IMR-90 (cell line): ENCODE data around the gene DUXB.

Experiments used
- CHD1 ChIP-seq: IDR thresholded peaks from 2 replicates; pipeline ENCODE4 v1.6.1; 2012; ENCODE audit warnings: low read depth, low read length, improper control_type of control experiment
- CTCF ChIP-seq: conservative IDR thresholded peaks from 2 replicates; pipeline ENCODE4 v1.5.1; 2012; ENCODE audit warnings: mild to moderate bottlenecking, low read depth, low read length, improper control_type of control experiment
- MAZ ChIP-seq: IDR thresholded peaks from 2 replicates; pipeline ENCODE4 v1.6.1; 2012; ENCODE audit warnings: low read depth, mild to moderate bottlenecking, low read length, improper control_type of control experiment, moderate library complexity, borderline replicate concordance
- POLR2A ChIP-seq: IDR thresholded peaks from 2 replicates; pipeline ENCODE4 v1.6.1; 2012; ENCODE audit warnings: mild to moderate bottlenecking, low read depth, low read length
- USF2 ChIP-seq: fragments of 150-350 bp; IDR thresholded peaks from 2 replicates; pipeline ENCODE4 v1.6.1; 2017; ENCODE audit warnings: mild to moderate bottlenecking, antibody characterized with exemption, low read length, low read depth

- TF ChIP-seq POLR2A (no peak), CTCF (no peak), CHD1 (no peak), MAZ (no peak), USF2 (no peak)
These were observed 49.3 kb upstream of the DUXB start for GRCh38 chr16:75750528-75750927.
